ENCODE results near the gene GRAMD1B. TPM values are rescaled to one million over a fixed set of nuclear protein-coding genes. Genes with fewer than 3 reads are reported as not detected.

GRAMD1B gene
- total RNA-seq, 6 experiments from 2014 or later, result 1.0 to 2.0 (median 1.5) TPM

DNA sequence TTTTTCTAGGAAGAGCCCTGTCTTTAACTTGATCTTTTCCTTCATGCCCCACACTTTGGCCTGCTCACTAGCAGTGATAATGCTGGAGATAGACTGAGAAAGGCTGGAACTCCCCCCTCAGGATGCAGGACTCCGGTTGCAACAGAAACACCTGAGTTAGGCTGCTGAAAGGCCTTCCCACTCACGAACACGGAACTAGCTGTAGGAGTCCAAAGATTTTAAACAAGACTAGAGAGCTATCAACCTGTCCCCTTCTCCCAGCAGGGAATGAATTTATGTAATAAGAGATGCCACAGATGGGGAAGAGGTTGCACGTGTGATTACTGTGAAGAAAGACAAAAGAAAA, 211.4 kb downstream of the GRAMD1B start:
- Histone ChIP-seq H3K36me3 (no peaks in the 10 kb centered on the region), H3K4me3 (no peak overlapping the region), H3K27me3 (no peaks in the 10 kb centered on the region), H3K9me3 (no peaks in the 10 kb centered on the region), H3K27ac (no peak overlapping the region), H3K4me1 (no peaks in the 10 kb centered on the region)
- DNase-seq (no peak), ATAC-seq (no peak)
- TF ChIP-seq, protein P1, sequence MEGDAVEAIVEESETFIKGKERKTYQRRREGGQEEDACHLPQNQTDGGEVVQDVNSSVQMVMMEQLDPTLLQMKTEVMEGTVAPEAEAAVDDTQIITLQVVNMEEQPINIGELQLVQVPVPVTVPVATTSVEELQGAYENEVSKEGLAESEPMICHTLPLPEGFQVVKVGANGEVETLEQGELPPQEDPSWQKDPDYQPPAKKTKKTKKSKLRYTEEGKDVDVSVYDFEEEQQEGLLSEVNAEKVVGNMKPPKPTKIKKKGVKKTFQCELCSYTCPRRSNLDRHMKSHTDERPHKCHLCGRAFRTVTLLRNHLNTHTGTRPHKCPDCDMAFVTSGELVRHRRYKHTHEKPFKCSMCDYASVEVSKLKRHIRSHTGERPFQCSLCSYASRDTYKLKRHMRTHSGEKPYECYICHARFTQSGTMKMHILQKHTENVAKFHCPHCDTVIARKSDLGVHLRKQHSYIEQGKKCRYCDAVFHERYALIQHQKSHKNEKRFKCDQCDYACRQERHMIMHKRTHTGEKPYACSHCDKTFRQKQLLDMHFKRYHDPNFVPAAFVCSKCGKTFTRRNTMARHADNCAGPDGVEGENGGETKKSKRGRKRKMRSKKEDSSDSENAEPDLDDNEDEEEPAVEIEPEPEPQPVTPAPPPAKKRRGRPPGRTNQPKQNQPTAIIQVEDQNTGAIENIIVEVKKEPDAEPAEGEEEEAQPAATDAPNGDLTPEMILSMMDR (IDR thresholded peaks at IDR 0.05), result no peak
- intact Hi-C loops (cut with DNase I), result no loop called here
- WGBS (ENCODE audit: insufficient coverage, low coverage, low lambda C conversion rate, missing lambda C conversion rate), result 53% methylated on average over 4 of the region's 4 CpGs

DNA sequence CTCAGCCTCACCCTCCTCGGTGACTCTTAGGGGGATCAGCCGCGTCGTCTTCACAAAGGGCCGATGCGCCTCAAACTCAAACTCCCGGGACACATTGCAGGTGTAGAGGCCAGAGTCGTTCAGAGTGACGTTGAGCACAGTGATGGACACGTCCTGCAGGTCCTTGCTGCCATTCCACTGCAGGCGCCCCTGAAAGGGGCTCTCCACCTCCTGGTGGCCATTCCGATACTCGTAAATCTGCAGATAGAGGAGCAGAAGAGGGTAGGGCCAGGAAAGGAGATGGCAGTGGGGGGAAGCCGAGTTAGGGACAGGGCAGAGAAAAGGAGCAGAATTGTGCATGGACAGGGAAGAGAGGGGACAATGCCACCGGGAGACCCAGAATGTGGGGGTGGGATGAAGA, 212.4 kb downstream of the GRAMD1B start:
- Histone ChIP-seq H3K27me3 (no peaks in the 10 kb centered on the region), H3K27ac (no peak overlapping the region), H3K36me3 (no peaks in the 10 kb centered on the region), H3K4me3 (no peak overlapping the region), H3K4me1 (no peaks in the 10 kb centered on the region), H3K9me3 (no peaks in the 10 kb centered on the region)
- no peak for ATAC-seq
- DNase-seq, result no peak
- no peak for TF ChIP-seq POLR2A (IDR thresholded peaks at IDR 0.05)
- TF ChIP-seq, protein P1 (IDR thresholded peaks at IDR 0.05), result no peak
- 57% methylated on average over 9 of the region's 15 CpGs for WGBS (ENCODE audit: insufficient coverage, low coverage, low lambda C conversion rate, missing lambda C conversion rate)
- intact Hi-C loops (cut with DNase I), result no loop called here

DNA sequence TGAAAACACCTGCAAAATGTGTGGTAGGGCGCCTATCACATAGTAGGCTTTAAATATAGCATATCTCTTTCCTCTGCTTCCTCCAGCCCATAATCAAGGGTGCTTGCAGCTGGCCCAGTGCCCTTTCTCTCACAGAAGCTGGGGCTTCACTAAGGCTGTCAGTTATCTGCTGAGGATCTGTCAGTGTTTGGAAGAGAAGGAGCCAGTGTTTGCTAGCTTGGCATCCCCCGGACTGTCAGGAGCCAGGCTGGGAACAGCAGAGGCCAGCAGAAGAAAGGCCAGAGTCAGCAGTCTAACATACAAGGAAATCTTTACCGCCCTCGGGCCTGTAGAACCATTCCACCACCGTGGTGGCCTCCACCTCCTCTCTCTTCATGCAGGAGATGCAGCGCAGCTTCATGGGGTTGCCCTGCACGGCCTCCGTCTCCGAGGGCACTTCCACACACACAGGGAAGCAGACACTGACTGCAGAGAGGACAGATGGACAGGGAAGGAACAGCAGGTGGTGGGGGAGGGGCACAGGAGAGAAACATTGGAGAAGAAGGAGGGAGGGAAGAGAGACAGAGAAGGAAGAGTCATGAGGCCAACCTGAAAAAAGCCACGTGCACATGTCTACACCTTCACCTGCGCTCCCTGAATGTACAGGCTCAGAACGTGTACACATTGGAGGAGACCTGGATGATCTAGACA, 215.4 kb downstream of the GRAMD1B start:
- 45% methylated on average over 8 of the region's 12 CpGs for WGBS (ENCODE audit: insufficient coverage, low coverage, low lambda C conversion rate, missing lambda C conversion rate)
- no peak overlapping the region for H3K27ac ChIP-seq
- no peaks in the 10 kb centered on the region for H3K4me1 ChIP-seq
- no peaks in the 10 kb centered on the region for H3K27me3 ChIP-seq
- DNase-seq (no peak), ATAC-seq (no peak)
- intact Hi-C loops (cut with DNase I), result no loop called here
- no peak overlapping the region for H3K4me3 ChIP-seq
- H3K36me3 ChIP-seq, result no peaks in the 10 kb centered on the region
- TF ChIP-seq, protein P1 (IDR thresholded peaks at IDR 0.05), result no peak
- TF ChIP-seq POLR2A (IDR thresholded peaks at IDR 0.05), result no peak
- no peaks in the 10 kb centered on the region for H3K9me3 ChIP-seq

DNA sequence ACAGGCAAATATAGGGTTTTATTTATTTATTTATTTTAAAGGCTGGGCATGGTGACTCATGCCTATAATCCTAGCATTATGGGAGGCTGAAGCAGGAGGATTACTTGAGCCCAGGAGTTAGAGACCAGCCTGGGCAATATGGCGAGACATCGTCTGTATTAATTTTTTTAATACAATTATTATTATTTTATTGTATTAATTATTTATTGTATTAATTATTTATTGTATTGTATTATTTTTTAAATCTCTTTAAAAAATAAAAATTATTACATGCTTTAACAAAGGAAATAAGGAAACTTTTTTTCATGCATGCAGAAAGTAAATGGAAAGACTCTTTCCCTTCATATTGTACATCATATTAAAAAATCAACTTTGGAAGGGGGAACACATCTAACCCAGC, 220.8 kb downstream of the GRAMD1B start:
- intact Hi-C loops (cut with DNase I), result no loop called here
- H3K4me1 ChIP-seq, result peaks cover 0 to 5% (median 0%) of the 10 kb centered on the region in 4 donors
- TF ChIP-seq, protein P1 (IDR thresholded peaks at IDR 0.05), result no peak
- TF ChIP-seq POLR2A (IDR thresholded peaks at IDR 0.05), result no peak
- H3K27me3 ChIP-seq, result no peaks in the 10 kb centered on the region
- no peak overlapping the region for H3K27ac ChIP-seq
- no peak overlapping the region for H3K4me3 ChIP-seq
- 51% methylated on average over 2 of the region's 2 CpGs for WGBS (ENCODE audit: insufficient coverage, low coverage, low lambda C conversion rate, missing lambda C conversion rate)
- DNase-seq (no peak), ATAC-seq (no peak)
- no peaks in the 10 kb centered on the region for H3K9me3 ChIP-seq
- H3K36me3 ChIP-seq, result no peaks in the 10 kb centered on the region

DNA sequence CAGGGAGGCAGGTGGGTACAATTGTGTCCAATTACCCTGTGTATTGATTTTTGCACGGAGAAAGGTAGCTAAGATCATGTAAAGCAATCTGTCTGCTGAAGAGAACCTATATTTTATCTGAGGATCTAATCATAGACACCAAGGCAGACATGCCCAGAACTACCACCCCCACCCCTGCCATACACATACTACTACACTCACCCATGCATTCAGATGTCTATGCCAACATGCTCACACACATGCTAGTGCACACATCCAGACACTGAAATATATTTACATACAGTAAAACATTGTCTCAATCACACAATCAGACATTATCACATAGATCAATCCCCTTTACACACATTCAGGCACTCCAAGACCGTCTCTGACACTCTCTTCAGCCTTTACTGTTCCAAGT, 222.5 kb downstream of the GRAMD1B start:
- TF ChIP-seq, protein P1 (IDR thresholded peaks at IDR 0.05), result no peak
- no peak for TF ChIP-seq POLR2A (IDR thresholded peaks at IDR 0.05)
- 7% methylated on average over 1 of the region's 2 CpGs for WGBS (ENCODE audit: insufficient coverage, low coverage, low lambda C conversion rate, missing lambda C conversion rate)
- H3K4me1 ChIP-seq, result peaks cover 0 to 5% (median 0%) of the 10 kb centered on the region in 4 donors
- ATAC-seq (no peak), DNase-seq (no peak)
- no peaks in the 10 kb centered on the region for H3K27me3 ChIP-seq
- no peaks in the 10 kb centered on the region for H3K9me3 ChIP-seq
- no peaks in the 10 kb centered on the region for H3K36me3 ChIP-seq
- intact Hi-C loops (cut with DNase I), result no loop called here
- H3K27ac ChIP-seq, result no peak overlapping the region
- no peak overlapping the region for H3K4me3 ChIP-seq
